Activated T-helper 9 cell treated with anti-CD3 and anti-CD28 coated beads, Interleukin-2, amount 50 U/mL, for 16 hours (primary cell): ENCODE data around the gene FAM163B.

Source experiments
- DNase-seq: peaks from one replicate; pipeline ENCODE4 v3.0.0-alpha.2; 2020; ENCODE audit warnings: low read depth

FAM163B gene

DNA sequence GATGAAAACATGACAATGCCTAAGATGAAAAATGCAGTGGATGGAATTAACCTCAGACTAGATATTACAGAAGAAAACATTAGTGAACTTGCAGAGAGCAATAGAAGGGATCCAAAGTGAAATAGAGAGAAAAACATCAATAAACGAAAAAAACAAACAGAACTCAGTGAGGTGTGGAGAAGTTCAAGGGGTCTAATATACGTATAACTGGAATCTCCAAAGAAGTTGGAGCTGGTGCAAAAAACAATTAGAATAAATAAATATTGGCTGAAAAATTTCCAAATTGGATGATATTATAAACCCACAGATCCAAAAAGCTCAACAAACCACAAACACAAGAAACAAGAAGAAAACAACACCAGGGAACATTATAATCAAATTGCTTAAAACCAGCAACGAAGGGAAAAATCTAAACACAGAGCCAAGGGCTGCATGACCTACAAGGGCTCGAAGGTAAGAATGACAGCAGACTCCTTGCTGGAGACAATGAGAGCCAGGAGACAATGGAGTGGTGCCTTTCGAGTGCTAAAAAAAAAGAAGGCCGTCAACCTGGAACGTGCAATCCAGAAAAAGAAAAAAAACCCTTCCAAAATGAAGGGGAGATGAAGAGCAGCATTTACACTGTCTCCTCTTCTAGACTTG lies 11.8 kb downstream of the FAM163B start:
- DNase-seq = no peak

DNA sequence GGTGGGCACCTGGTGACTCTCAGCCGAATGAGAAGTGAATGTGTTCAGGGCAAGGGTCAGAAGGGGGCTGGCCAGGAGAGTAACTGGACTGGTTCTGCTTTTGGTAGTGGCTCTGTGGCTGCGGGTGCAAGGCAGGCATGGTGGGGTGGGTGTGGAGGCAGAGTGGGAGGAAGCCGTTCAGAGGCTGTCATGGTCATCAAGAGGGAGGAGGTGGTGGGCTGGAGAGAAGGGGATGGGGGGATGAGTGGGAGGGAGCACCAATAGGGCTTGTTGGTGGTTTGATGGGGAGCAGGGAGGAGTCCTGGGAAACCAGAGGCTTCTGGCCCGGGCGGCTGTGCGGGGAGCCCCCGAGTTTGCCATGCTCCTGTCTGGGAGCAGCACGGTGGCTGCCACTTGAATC lies 13.3 kb downstream of the FAM163B start:
- DNase-seq = no peak

DNA sequence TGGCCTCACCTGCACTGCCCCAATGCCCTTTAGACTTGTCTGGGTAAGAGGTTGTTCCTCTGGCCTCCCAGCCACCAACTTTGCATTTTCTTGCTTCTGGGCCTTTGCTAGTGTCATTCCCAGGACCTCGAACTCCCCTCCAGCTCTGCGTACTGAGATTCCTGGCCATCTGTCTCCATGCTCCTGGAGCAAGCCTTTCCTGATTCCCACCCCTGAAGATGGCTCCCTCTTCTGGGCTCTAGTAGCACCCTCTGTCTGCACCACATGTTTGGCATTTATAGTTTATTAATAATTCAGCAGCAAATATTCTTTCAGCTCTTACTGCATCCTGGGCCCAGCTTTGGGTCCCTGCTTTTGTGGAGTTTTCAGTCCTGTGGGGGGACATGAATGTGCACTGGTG lies 14.9 kb downstream of the FAM163B start:
- no peak for DNase-seq

DNA sequence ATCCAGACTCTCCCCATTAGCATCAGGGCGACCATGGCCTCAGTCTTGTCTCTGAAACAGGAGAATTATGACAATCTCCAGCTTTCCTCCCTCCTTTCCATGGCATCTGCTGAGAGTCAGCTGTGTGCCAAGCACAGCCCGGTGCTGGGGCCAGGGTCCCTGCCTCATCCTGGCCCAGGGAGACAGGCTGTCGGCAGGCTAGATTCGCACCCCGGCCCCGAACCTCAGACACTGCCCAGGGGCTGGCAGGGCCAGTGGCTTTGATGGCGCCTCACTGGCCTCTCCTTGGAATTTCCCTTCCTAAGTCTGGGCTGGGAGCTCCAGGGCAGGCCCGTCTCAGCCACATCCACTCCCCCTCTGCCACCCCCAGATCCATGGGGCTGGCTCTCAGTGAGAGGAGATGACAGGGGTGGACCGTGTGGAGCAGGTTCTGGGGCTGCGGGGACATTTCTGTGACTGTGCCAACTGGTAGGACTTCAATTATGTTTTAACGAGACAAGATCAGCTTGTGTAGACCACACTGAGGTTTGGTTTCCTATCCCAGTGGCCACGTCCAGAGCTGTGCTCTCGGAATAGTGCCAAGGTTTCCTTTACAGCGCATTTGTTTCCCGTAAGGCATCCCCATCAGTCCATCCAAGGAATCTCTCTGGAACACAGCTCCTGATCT lies 15.5 kb downstream of the FAM163B start:
- no peak for DNase-seq

DNA sequence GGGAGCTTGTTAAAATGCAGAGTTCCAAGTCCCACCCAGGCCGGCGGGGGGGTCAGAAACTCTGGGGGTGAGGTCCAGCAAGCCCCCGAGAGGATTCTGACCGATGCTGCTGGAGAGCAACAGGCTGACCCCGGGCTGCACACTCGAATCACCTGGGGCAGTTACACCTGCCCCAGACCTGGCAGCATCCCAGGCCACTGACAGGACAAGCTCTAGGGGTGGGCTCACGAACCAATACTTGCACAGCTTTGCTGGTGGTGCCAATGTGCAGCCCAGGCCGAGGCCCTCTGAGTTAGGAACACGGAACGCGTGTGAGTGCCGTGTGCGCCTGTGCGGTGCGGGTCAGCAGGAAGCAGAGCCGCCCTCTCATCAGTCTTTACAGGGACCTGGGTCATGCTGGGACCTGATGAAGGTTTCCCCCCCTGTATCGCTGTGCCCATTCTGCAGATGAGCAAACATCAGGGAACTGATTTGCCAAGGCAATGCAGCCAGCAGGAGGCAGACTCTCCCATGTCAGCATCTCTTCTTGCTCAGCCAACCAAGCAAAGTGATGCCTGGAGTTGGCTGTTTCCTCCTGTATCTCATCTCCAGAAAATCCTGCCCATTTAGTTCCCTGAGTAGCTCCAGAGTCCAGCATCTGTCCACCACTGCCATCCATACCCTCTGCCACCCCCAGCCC lies 16.3 kb downstream of the FAM163B start:
- no peak for DNase-seq

DNA sequence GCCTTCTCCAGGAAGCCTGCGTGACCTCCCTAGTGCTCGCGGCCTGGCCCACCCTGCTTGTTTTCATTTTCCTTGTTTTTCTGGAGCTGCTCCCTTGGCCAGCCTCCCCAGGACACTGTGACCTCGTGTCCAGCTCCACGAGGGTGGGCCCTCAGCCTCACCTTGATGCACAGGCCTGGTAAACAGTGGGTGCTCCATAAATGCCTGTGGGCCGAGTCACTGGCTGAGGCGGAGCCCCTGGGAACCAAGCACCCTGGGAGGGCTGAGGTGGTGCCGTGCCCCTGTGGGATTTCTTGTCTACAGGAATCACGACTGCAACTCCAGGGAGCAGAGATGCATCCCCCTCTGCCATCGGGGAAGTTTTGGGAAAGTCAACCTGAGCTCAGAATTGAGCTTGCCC lies 17.2 kb downstream of the FAM163B start:
- DNase-seq = no peak

DNA sequence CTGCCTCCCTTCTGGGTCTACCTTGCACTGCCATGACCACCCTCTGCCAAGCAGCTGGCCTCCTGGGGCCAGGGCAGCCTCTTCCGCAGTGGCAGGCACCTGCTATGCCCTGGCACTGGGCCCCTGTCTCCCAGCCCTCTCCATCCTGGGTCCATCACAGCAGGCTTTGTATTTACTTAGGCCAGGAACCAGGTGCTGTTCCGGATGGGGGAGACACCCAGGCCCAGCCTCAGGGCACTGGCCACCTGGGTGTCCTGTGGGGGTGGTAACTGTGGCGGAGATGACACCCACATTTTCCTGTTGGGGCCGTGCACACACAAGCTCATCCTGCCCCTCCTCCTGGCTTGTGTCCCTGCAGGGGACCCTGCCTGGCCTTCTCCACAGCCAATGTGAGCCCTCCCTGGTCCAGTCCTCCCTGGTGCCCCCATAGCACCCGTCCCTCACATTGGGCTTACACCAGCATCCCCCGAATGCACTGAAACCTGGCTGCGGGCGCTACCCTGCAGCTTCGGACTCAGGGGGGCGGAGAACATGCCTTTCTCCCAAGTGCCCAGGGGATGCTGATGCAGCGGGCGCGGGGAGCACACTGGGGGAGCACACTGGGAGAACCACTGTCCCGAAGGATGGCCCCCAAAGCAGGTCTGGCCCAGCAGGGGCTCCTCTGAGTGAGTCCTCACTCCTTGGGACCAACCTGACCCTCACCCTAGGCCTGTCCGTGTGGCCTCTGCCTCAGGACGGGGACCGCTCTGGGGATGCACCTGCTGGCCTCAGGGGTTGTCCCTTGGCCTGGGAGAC lies 17.9 kb downstream of the FAM163B start:
- no peak for DNase-seq

DNA sequence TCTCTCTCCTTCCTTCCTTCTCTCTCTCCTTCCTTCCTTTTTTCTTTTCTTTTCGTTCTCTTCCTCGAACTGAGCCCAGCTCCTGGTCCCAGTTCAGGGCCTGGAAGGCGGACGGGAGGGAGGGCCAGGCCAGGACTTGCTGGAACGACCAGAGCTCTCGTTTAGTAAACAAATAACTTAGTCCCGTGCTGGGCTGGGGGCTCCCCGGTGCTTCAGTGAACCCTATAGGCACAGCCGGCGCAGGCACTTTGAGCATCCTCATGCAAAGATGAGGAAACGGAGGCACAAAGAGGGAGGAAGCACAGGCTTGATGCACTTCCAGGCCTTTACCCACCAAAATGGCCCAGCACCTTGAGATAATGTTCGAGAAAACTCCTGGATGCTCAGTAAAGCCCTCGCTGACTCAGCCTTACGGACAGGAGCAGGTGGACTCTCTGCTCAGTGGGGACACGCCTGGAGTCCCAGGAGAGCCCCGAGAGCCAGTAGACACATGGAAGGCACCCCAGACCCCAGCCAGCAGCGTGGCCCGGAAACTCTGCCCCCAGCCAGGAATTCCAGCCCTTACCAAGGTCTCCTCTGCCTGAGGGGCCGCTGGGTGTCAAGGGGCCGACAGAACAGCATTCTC lies 18.8 kb downstream of the FAM163B start:
- no peak for DNase-seq

DNA sequence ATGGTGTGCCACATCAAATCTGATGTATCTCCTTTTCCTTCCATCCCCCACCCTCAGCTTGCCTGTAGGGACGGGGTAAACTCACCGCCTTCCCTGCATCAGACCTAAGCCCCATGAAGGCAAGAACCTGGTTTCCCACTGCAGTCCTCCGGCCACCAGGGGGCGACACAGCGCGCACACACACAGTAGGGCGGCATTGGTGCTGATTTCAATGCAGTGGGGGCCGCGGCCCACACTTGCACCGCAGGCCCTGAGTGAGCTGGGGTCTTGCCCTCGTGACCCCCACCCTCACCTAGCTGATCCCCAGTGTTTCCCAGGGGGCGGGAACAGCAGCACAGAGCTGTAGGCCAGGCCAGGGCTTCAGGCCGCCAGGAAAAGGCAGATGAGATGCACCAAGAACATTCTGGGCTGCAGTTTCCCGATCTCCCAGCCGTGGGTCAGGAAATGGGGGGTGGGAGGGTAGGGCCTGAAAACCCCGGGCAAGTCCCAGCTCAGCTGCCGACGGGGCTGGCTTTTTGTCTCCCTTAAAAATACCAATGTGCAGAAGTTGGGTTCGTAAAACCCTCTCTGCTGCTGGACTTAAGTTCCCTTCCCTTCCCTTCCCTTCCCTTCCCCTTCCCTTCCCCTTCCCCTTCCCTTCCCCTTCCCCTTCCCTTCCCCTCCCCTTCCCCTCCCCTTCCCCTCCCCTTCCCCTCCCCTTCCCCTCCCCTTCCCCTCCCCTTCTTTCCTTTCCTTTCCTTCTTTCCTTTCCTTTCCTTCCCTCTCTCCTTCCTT lies 19.5 kb downstream of the FAM163B start:
- peak; percentile 23 for DNase-seq

DNA sequence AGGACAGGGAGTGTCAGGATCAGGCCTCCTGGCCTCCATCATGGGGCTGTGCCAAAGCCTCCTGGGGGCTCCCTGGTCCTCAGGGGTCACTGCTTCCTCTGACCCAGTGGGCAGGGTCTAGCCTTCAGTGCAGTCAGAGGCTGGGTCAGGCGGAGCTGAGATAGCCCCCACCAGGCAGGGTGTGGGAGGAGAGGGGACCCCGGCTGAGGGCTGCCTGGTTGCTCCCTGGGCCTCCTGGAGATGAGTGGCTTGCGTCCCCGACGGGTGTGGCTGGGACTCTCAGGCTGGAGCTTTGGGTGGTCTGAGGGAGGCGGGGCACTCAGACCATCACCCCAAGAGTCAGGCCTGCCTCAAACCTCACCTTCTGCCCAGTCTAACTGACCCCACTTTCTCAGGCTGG lies 21.7 kb downstream of the FAM163B start:
- DNase-seq = no peak

DNA sequence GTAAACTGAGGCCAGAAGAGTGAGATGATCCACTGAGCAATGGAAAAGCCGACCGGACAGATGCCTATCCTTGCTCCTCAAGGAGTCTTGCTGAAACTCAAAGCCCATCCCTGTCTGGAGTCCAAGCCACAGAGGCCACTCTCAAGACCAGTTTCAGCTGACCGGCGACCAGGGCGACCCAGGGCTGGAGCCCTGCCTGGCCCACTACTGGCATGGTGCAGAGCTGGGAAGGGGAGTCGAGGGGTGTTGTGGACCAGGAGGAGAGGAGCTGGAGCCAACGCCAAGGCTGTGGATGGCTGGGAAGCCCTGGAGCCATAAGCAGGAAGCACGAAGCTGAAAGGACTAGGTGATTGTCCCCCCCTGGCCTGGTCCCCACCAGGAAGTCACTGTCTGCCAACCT lies 22.1 kb downstream of the FAM163B start:
- DNase-seq = no peak

DNA sequence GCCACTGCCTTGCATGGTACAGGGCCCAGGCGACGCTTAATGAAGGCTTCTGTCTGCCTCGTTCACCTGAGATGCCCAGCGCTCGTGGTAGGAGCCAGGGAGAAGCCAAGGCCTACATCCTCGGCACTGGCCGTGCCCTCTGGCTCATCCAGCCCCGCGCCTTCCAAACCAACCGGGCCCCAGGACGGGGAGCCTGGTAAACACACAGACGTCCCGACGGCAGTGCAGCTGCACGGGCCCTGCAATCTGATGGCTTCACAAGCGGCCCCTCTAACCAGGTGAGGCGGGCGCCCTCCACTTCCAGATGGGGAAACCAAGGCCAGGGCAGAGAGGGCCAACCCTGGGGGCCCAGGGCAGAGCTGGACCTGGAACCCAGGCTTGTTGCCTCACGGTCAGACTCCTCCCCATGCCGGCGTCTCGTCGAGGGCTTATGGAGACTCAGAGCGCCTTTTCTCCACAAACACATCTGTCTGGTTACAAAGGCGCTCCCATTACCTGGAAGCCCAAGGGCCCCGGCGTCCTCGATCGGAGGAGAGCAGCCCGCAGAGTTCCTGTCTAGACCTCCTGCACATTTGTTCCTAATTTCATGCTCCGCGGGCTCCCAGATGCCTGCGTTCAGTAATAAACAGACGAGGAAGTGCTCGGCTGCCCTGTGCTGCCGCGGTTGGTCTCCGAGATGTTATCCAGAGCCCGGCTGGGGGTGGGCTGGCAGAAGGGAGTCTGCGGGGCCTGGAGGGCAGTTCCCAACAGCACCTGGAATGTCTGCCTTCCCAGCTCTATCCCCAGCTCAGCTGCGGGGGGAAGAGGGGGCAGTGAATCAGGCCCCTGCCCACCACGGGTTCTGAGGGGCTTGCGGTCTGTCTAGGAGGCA lies 23.5 kb downstream of the FAM163B start:
- no peak for DNase-seq

DNA sequence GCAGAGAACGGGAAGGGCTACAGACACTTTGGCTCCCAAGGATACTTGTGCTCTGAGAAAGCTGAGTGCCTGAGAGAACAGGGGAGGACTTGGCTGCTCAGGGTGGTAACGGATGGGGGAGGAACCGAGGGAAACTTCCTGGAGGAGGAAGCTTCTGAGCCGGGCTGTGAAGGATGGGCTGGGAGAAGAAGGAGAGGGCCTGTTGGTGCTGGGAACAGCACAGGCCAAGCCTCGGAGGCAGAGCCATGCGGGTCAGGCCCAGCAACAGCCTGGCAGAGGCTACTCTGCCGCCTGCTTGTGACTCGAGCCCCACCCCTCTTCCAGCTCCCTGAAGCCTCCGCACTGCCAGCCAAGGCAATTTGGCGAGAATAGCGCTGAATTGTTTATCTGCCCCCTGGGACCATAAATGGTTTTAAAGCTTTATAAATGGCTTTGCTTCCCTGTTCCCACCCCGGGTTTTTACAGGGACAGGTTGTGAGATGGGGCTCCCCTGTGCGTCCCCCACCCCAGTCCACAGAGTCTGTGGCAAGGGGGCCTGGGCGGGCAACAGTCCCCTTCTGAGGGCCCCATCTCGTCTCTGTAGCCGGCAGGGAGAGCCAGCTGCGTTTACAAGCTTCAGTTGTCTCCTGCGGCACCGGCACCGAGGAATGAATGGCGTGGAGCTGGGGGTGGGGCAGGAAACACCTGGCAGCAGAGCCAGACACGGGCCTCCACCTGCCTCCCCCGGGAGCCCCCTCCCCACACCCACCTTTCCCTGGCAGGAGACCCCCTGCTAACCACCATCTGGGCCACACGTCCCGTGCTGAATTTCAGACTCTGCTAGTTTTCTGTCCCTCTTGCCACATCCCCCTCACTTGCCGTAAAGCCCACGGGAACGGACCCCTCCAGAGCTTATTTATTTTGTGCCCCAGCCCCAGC lies 24.4 kb downstream of the FAM163B start:
- DNase-seq = no peak

DNA sequence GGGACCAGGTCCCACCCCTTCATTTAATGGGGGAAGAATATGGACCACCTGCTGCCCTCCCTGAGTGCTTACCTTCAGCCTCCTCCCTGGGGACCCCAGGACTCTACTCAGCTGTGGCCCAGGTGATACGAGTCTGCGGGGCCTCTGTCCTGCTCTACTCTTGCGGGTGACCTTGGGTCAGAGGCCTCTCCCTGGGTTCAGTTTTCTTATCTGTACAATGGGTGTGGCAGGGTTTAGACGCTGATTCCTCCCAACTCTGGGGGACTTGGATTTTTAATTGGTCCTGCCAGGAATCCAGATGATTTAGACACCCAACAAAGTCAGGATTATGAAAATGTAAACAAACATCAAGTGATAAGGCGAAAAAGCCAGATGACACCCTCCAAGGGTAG lies 25.0 kb downstream of the FAM163B start:
- DNase-seq = no peak

DNA sequence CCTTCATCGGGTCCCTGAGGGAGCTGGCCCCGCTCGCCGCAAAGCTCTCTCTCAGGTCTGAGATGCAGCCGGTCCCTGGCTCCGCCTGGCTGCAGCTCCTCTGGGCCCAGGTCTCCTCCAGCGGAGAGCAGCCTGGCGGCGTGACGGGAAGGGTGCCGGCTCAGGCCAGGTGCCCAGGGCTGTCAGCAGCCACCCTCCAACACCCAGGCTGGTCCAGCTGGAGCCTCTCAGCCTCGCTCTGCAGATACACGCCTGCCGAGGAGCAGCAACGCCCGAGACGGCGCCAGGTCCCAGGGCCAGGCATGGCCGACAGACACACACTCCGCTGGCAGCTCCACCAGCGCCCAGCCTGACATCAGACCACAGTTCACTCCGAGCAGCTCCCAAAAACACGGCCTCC lies 25.6 kb downstream of the FAM163B start:
- DNase-seq = no peak

DNA sequence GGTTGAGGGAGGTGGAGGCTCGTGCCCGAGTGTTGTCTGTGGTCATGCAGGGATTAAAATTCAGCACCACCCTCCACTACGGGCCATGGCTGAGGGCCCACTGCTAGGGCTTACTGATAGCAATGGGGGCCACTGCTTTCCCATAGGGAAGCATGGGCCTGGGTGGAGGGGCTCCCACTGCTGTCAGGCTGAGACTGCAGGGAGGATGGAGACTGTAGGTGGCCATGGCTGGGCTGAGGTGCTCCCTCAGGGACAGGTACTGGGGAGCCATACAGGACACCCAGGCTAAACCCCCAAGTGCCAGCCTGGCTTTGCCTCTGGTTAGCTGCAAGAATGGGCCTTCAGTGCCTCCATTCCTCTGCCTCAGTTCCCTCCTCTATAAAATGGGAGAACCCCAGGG lies 26.1 kb downstream of the FAM163B start:
- DNase-seq = no peak

DNA sequence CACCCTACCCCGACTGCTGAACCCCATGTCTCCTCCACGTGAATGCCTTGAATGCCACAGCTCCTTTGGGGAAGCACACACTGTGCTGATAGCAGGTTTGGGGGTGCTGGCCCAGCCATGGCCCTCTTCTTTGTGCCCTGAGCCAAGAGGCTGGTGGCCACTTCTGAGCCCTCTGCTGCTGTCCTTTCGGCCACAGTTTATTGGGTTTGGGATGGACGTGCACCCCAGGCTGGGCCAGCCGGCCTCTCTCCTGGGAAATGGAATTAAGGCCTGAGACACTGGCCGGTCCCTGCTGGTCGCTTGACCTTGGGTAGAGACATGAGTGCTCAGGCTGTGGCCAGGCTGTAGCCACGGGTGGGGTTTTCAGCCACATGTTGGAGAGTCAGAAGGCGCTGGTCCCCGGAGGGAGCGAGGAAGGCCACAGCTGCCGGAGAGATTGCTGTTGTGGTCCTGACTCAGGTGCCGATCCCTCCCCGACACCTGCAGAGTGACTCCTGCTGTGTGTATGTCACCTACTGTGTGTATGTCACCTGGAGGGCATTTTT lies 26.6 kb downstream of the FAM163B start:
- DNase-seq = no peak

DNA sequence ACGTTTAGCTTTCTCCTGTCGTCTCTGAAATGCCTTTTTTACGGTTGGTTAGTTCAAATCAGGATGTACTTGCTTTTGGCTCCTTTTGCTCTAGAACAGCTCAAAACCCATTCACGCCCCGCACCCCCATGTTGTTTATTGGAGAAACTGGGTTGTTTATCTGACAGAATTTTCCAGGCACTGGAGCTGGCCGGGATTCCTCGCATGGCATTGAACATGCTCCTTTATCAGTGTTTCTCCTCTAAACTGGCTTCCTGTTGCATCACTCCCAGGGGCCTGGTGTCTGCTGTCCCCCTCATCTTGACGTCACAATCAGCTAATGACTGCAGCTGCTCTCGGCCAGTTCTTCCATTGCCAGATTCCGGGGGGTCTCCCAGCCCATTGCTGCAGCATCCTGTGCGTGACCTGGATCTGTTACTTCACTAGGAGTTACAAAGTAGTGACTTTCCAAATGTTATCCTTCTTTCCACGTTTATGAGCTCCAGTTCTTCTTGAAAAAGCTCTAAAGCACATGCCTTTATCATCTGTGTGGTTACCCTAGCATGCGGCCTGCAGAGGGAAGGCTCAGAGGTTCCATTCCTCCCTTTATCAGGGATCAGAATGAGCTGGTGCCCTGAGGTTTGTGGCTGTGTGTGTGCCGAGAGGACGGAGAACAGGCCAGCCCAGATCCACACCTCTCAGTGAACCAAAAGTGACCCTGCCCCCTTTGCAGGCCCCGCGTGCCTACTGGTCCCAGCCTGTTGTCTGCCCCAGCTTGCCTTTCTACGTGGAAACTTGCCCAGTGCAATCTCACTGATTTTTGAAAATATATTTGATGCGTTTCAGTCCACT lies 27.5 kb downstream of the FAM163B start:
- no peak for DNase-seq
